Skeletal muscle cell (primary cell): Measurements from ENCODE around the gene C17orf75.
A peak's percentile ranks its signal among the peaks of the same experiment; 100 is the strongest.
"Not testable (repeated sequence)": the region's sequence is repeated elsewhere in the genome, so short reads cannot be mapped to it uniquely, and the experiment has no call there.

Experiments used
- DNase-seq: peaks from one replicate; pipeline ENCODE4 v3.0.0-alpha.2; 2010; ENCODE audit warnings: low read depth
- H3K4me3 ChIP-seq: 2 replicates; pipeline ENCODE4 v1.5.1; 2011; ENCODE audit warnings: low read depth, mild to moderate bottlenecking, control low read depth, low read length, moderate library complexity

The C17orf75 gene

GRCh38 chr17:32349503-32349853 is 7.5 kb upstream of the C17orf75 start:
- no peak for DNase-seq
- H3K4me3 ChIP-seq = peak overlapping the region; percentile 98

GRCh38 chr17:32348483-32348800 is 6.5 kb upstream of the C17orf75 start:
- no peak overlapping the region for H3K4me3 ChIP-seq
- DNase-seq = no peak

- DNase-seq = no peak
- no peak overlapping the region for H3K4me3 ChIP-seq
Observed at GRCh38 chr17:32345951-32346600, 4.1 kb upstream of the C17orf75 start.

GRCh38 chr17:32342603-32343325 is 791 bp upstream of the C17orf75 start:
- no peak for DNase-seq
- H3K4me3 ChIP-seq = peak overlapping the region; percentile 63

GRCh38 chr17:32341141-32341856 is 674 bp downstream of the C17orf75 start:
- peak overlapping the region; percentile 63 for H3K4me3 ChIP-seq
- DNase-seq = no peak

GRCh38 chr17:32335687-32336086 is 6.3 kb downstream of the C17orf75 start:
- H3K4me3 ChIP-seq = no peak overlapping the region
- DNase-seq = peak; percentile 53

- DNase-seq = no peak
- no peak overlapping the region for H3K4me3 ChIP-seq
Observed at GRCh38 chr17:32335046-32335445, 6.9 kb downstream of the C17orf75 start.

DNA sequence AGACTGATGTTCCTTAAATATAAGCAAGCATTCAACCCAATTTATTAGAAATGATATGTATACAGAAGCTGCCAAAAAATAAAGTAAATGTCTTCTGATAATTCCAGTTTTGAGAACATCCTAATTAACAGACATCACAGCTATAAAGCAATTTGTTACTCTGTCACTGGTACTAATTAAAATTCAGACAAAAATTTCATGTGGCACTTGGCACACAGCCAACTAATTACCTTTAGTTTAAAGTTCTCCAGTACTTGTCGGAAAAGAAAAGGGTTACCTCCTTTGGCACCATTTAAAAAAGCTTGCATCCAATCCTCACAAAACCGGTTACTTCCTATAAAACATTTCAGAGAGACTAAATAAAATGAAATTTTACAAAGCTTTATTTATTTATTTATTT is 8.8 kb downstream of the C17orf75 start:
- no peak overlapping the region for H3K4me3 ChIP-seq
- DNase-seq = no peak

DNA sequence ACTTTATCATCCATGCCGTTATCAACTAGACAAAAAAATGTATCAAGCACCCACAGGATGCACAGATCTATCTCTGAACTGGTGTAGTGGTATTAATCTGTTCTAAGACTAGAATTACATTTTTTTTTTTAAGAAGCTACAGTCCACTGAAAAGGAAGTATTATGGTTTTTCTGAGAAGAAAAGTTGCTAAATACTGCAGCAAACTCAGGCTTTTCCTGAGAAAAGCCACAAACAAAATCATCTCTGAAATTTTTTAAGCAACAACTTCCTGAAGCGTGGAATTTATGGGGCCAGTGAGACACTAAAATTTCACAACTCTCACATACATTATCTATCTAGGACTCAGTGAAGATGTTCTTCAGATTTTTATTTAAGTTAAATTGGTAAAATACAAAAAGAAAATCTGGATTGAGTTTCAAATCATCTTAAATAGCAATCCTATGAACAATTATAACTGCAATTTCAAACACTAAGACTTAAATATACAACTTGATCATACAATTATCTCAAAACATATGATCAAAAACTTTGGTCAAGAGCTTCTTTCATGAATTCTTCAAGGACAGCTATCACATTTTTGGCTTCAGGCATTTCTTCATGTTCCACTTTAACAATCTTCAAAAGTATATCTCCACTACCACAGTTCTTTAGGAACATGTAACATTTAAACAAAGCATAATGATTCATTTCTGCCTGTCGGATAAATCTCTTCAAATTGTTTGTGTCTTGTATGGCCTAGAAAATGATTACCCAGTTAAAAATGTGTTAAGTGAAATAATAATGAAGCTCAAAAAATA is 10.5 kb downstream of the C17orf75 start:
- no peak overlapping the region for H3K4me3 ChIP-seq
- DNase-seq = no peak

GRCh38 chr17:32330147-32330546 is 11.8 kb downstream of the C17orf75 start:
- H3K4me3 ChIP-seq = no peak overlapping the region
- DNase-seq = no peak

- no peak overlapping the region for H3K4me3 ChIP-seq
- DNase-seq = no peak
Observed at GRCh38 chr17:32327911-32328310, 14.1 kb downstream of the C17orf75 start.

DNA sequence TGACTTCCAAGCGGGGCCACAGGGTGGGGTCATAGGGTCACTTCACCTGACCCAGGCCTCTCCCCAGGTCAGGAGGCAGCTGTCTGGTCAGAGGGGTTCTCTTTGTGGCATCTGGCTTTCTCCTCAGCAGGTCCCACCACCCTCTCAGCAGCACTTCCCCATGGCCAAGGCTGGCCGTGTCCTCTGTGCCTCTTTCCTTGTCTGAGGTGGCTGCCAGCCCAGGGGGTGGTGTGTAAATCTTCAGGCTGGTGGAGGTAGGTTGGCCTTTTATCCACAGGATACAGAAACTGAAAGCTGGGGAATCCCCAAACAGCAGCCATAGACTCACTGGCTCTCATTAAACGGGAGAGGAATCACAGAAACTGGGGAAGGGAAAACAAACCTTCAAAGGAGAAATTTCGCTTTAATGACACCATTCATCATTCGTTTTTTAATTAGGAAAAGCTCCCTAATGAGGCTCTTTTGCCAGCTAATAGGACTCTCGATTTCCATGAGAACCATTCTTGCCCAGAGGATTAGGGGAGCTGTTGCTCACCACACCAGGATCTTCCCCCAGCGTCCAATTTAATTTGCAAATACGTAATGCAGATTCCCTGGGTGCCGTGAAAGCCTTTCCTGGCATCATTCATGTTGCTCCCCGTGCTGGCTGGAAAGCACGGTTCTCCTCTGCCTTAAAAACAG is 18.0 kb downstream of the C17orf75 start:
- H3K4me3 ChIP-seq = no peak overlapping the region
- no peak for DNase-seq

DNA sequence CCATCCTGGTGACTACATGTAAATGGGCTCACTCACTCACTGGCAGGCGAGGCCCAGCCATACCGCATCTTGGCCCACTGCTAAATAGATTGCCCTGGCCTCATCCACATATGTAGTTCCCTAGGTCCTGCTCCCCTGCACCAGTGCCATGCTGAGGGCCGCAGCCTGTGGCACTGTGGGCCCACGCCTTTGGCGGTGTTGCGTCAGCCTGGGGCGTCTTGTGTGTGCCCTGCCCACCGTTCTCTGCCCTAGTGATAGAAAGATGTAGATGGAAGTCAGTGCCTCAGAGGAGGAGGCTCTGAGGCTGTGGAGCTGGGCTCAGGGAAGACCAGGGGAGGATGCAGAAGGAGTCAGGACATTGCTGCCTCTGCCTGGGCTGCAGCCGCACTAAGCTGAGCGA is 18.9 kb downstream of the C17orf75 start:
- no peak overlapping the region for H3K4me3 ChIP-seq
- no peak for DNase-seq

DNA sequence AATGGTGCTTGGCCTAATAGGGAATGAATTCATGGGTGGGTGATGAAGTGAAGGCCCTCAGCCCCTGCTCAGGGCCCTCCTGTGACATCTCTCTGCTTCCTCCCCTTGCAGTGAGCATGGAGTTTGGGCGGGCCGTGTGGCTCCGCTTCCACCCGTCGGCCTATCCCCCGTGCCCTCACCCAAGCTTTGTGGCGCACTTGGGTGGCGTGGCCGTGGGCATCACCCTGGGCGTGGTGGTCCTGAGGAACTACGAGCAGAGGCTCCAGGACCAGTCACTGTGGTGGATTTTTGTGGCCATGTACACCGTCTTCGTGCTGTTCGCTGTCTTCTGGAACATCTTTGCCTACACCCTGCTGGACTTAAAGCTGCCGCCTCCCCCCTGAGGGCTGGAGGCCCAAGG is 21.1 kb downstream of the C17orf75 start:
- no peak for DNase-seq
- no peak overlapping the region for H3K4me3 ChIP-seq

DNA sequence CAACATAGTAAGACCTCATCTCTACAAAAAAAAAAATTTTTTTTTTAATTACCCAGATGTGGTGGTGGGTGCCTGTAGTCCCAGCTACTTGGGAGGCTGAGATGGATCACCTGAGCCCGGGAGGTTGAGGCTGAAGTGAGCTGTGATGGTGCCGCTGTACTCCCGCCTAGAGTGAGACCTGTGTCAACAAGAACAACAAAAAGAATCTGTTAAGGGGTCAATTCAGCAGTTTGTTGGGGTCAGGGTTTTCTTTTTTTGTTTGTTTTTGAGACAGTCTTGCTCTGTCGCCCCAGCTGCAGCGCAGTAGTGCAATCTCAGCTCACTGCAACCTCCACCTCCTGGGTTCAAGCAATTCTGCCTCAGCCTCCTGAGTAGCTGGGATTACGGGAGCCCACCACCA is 21.9 kb downstream of the C17orf75 start:
- not testable (repeated sequence) for H3K4me3 ChIP-seq, DNase-seq

DNA sequence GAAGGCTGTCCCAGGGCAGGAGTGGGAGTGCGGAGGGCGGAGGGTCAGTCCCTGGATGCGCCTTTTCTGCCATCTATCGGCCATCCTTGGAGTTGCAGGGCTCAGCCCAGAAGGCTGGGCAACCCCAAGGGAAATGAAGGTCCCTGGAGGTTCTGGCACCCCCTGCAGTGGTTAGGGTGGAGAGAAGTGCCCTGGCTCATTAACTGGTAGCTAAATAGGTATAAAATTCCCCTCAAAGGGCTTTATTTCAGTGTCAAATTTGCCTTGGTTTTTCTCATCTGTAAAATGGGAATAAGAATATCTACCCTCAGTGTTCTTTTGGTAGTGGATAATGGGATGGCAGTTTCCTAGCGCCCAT is 22.4 kb downstream of the C17orf75 start:
- no peak overlapping the region for H3K4me3 ChIP-seq
- no peak for DNase-seq

DNA sequence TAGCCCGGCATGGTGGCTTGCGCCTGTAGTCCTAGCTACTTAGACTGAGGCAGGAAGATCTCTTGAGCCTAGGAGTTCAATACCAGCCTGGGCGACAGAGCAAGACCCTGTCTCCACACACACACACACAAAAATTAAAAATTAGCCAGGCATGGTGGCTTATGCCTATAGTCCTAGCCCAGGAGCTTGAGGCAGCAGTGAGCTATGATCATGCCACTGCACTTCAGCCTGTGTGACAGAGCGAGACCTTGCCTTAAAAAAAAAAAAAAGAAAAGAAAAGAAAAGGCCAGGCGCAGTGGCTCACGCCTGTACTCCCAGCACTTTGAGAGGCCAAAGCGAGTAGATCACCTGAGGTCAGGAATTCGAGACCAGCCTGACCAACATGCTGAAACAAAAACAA is 23.9 kb downstream of the C17orf75 start:
- DNase-seq = no peak
- H3K4me3 ChIP-seq = no peak overlapping the region

GRCh38 chr17:32317353-32317752 is 24.6 kb downstream of the C17orf75 start:
- H3K4me3 ChIP-seq = no peak overlapping the region
- no peak for DNase-seq

GRCh38 chr17:32316653-32317052 is 25.3 kb downstream of the C17orf75 start:
- not testable (repeated sequence) for DNase-seq, H3K4me3 ChIP-seq

GRCh38 chr17:32315171-32315570 is 26.8 kb downstream of the C17orf75 start:
- no peak for DNase-seq
- H3K4me3 ChIP-seq = no peak overlapping the region
